H9 (cell line): ENCODE measurements around the gene PYGO2. TPM values are rescaled to one million over a fixed set of nuclear protein-coding genes. Genes with fewer than 3 reads are reported as not detected.

Experiments used
- DNase-seq: peaks from one replicate; pipeline ENCODE4 v3.0.0-alpha.2; 2017
- H2AFZ ChIP-seq: one replicate; pipeline ENCODE4 v1.6.1; 2013; ENCODE audit warnings: mild to moderate bottlenecking, low read length, control low read depth, moderate library complexity
- H2AK5ac ChIP-seq: 2 replicates; pipeline ENCODE4 v1.6.1; 2013; ENCODE audit warnings: low read length, control low read depth, mixed read lengths; ENCODE audit not compliant: insufficient read length
- H2BK120ac ChIP-seq: one replicate; pipeline ENCODE4 v1.6.1; 2013; ENCODE audit warnings: low read depth, mild to moderate bottlenecking, low read length, control low read depth, inconsistent platforms; ENCODE audit not compliant: poor library complexity, severe bottlenecking
- H2BK12ac ChIP-seq: 2 replicates; pipeline ENCODE4 v1.6.1; 2013; ENCODE audit warnings: low read length, control low read depth, mixed read lengths, low read depth; ENCODE audit not compliant: insufficient read length
- H2BK15ac ChIP-seq: 2 replicates; pipeline ENCODE4 v1.6.1; 2013; ENCODE audit warnings: low read depth, low read length, control low read depth
- H2BK20ac ChIP-seq: one replicate; pipeline ENCODE4 v1.6.1; 2013; ENCODE audit warnings: low read depth, mild to moderate bottlenecking, low read length, control low read depth, inconsistent platforms; ENCODE audit not compliant: poor library complexity, severe bottlenecking
- H2BK5ac ChIP-seq: 2 replicates; pipeline ENCODE4 v1.6.1; 2013; ENCODE audit warnings: low read length, control low read depth, mixed read lengths; ENCODE audit not compliant: insufficient read length
- H3K14ac ChIP-seq: 2 replicates; pipeline ENCODE4 v1.6.1; 2013; ENCODE audit warnings: low read length, control low read depth; ENCODE audit not compliant: insufficient read depth
- H3K18ac ChIP-seq: 2 replicates; pipeline ENCODE4 v1.6.1; 2013; ENCODE audit warnings: low read depth, mild to moderate bottlenecking, mixed read lengths, low read length, control low read depth; ENCODE audit not compliant: insufficient read length
- H3K23ac ChIP-seq: 2 replicates; pipeline ENCODE4 v1.6.1; 2013; ENCODE audit warnings: low read length, control low read depth, mixed read lengths, low read depth; ENCODE audit not compliant: insufficient read length
- H3K23me2 ChIP-seq: 2 replicates; pipeline ENCODE4 v1.6.1; 2013; ENCODE audit warnings: low read depth, mild to moderate bottlenecking, mixed read lengths, low read length, control low read depth; ENCODE audit not compliant: insufficient read length, poor library complexity, severe bottlenecking
- H3K27ac ChIP-seq: 2 replicates; pipeline ENCODE4 v1.5.1; 2013; ENCODE audit warnings: low read length, control low read depth, mixed read lengths, low read depth; ENCODE audit not compliant: insufficient read length
- H3K27me3 ChIP-seq: 2 replicates; pipeline ENCODE4 v1.6.1; 2013; ENCODE audit warnings: low read length, control low read depth, inconsistent platforms; ENCODE audit not compliant: insufficient read depth
- H3K4ac ChIP-seq: 2 replicates; pipeline ENCODE4 v1.6.1; 2013; ENCODE audit warnings: low read depth, mild to moderate bottlenecking, control low read depth, inconsistent platforms, low read length, moderate library complexity
- H3K4me1 ChIP-seq: 2 replicates; pipeline ENCODE4 v1.6.1; 2013; ENCODE audit warnings: low read length, control low read depth, inconsistent platforms; ENCODE audit not compliant: insufficient read depth
- H3K4me2 ChIP-seq: 2 replicates; pipeline ENCODE4 v1.6.1; 2013; ENCODE audit warnings: low read length, control low read depth, mixed read lengths; ENCODE audit not compliant: insufficient read length, insufficient read depth
- H3K56ac ChIP-seq: 2 replicates; pipeline ENCODE4 v1.6.1; 2013; ENCODE audit warnings: low read depth, mild to moderate bottlenecking, mixed read lengths, low read length, control low read depth; ENCODE audit not compliant: insufficient read length
- H3K79me1 ChIP-seq: 2 replicates; pipeline ENCODE4 v1.6.1; 2013; ENCODE audit warnings: low read depth, mild to moderate bottlenecking, moderate library complexity, low read length, control low read depth, inconsistent platforms; ENCODE audit not compliant: insufficient read depth, poor library complexity, severe bottlenecking
- H3K79me2 ChIP-seq: 2 replicates; pipeline ENCODE4 v1.6.1; 2013; ENCODE audit warnings: low read length, control low read depth, inconsistent platforms; ENCODE audit not compliant: insufficient read depth
- H3K9ac ChIP-seq: 2 replicates; pipeline ENCODE4 v1.6.1; 2013; ENCODE audit warnings: low read length, control low read depth, mixed read lengths; ENCODE audit not compliant: insufficient read length; ENCODE audit errors: extremely low read depth
- H3K9me3 ChIP-seq: one replicate; pipeline ENCODE4 v1.6.1; 2013; ENCODE audit warnings: low read depth, low read length, inconsistent platforms; ENCODE audit not compliant: control insufficient read depth
- H3T11ph ChIP-seq: one replicate; pipeline ENCODE4 v1.6.1; 2013; ENCODE audit warnings: mild to moderate bottlenecking, low read length, control low read depth, inconsistent platforms
- H4K20me1 ChIP-seq: one replicate; pipeline ENCODE4 v1.6.1; 2013; ENCODE audit not compliant: control insufficient read depth, insufficient read length, insufficient read depth
- H4K5ac ChIP-seq: 2 replicates; pipeline ENCODE4 v1.6.1; 2013; ENCODE audit warnings: low read depth, mild to moderate bottlenecking, mixed read lengths, low read length, control low read depth; ENCODE audit not compliant: insufficient read length
- H4K8ac ChIP-seq: replicated peaks from 2 replicates; pipeline ENCODE4 v1.6.1; 2013; ENCODE audit warnings: low read length, control low read depth, mixed read lengths, low read depth; ENCODE audit not compliant: insufficient read length
- H4K91ac ChIP-seq: 2 replicates; pipeline ENCODE4 v1.6.1; 2013; ENCODE audit warnings: low read depth, mild to moderate bottlenecking, moderate library complexity, mixed read lengths, low read length, control low read depth; ENCODE audit not compliant: insufficient read length
- H3K27ac Mint-ChIP-seq, 3 experiments: 2 replicates in 2 of 3; 3 replicates in 1 of 3; pipeline ENCODE4 v1.8.0; 2020 to 2021; ENCODE audit warnings: mixed read lengths in 3 of 3, mild to moderate bottlenecking in 1 of 3, moderate library complexity in 1 of 3
- H3K27me3 Mint-ChIP-seq: 2 replicates; pipeline ENCODE4 v1.8.0; 2021; ENCODE audit warnings: low read depth, mild to moderate bottlenecking, moderate library complexity, mixed read lengths
- H3K36me3 Mint-ChIP-seq, 3 experiments: 2 replicates in 2 of 3; 3 replicates in 1 of 3; pipeline ENCODE4 v1.8.0; 2020 to 2021; ENCODE audit warnings: low read depth in 3 of 3, mixed read lengths in 3 of 3; ENCODE audit not compliant: insufficient read depth in 1 of 3
- H3K4me1 Mint-ChIP-seq, 2 experiments: 2 replicates each; pipeline ENCODE4 v1.8.0; 2020; ENCODE audit warnings: mixed read lengths in 2 of 2
- H3K4me3 Mint-ChIP-seq, 2 experiments: 2 replicates in 1 of 2; 3 replicates in 1 of 2; pipeline ENCODE4 v1.8.0; 2020 to 2021; ENCODE audit warnings: mild to moderate bottlenecking in 2 of 2, mixed read lengths in 2 of 2, moderate library complexity in 1 of 2
- H3K9me3 Mint-ChIP-seq, 2 experiments: 2 replicates in 1 of 2; 3 replicates in 1 of 2; pipeline ENCODE4 v1.8.0; 2020; ENCODE audit warnings: mild to moderate bottlenecking in 2 of 2, mixed read lengths in 2 of 2, moderate library complexity in 1 of 2
- CTCF ChIP-seq: fragments of 200-600 bp; sonication (generic); conservative IDR thresholded peaks from 3 replicates; pipeline ENCODE4 v1.8.0; 2021; ENCODE audit warnings: antibody characterized with exemption, mild to moderate bottlenecking
- WGBS: extraction: QIAGEN DNeasy Blood & Tissue Kit; methylation state at CpG from one replicate; pipeline ENCODE4 v1.1.7; 2013; ENCODE audit warnings: missing lambda C conversion rate, low lambda C conversion rate, mixed read lengths; ENCODE audit not compliant: insufficient read length; ENCODE audit errors: extremely low coverage; 5-methylcytosine and 5-hydroxymethylcytosine counted together
- total RNA-seq: library from RNA; stranded (reverse); gene quantifications from 2 replicates; pipeline ENCODE4 v1.2.1, GENCODE V29; 2021

PYGO2 gene
- total RNA-seq, 1 experiment from 2014 or later = 38.7 TPM

- H2BK20ac ChIP-seq = no peak overlapping the region
- peak overlapping the region in 1 of 2 experiments; percentile 46; a peak in 2 of 5 replicates for H3K4me3 Mint-ChIP-seq
- H4K8ac ChIP-seq = no peak overlapping the region
- H3K18ac ChIP-seq = no peak overlapping the region
- H3K4me1 ChIP-seq = peaks cover 6% of the 10 kb centered on the region; the same call in 1 of the 2 replicates
- no peak overlapping the region for H3T11ph ChIP-seq
- H3K14ac ChIP-seq = no peak overlapping the region
- H3K27me3 ChIP-seq = no peaks in the 10 kb centered on the region
- no peak overlapping the region for H3K56ac ChIP-seq
- peaks cover 14 to 44% (median 32%) of the 10 kb centered on the region in 3 experiments; a peak in 6 of 7 replicates for H3K36me3 Mint-ChIP-seq
- TF ChIP-seq CTCF = no peak
- H2AFZ ChIP-seq = no peak overlapping the region
- H4K20me1 ChIP-seq = no peaks in the 10 kb centered on the region
- no peak overlapping the region for H2AK5ac ChIP-seq
- H2BK12ac ChIP-seq = no peak overlapping the region
- no peak overlapping the region for H3K27ac ChIP-seq
- no peak overlapping the region for H2BK120ac ChIP-seq
- no peaks in the 10 kb centered on the region for H3K27me3 Mint-ChIP-seq
- H3K9ac ChIP-seq = no peak overlapping the region
- peaks cover 16% of the 10 kb centered on the region for H3K23me2 ChIP-seq
- H3K79me2 ChIP-seq = no peaks in the 10 kb centered on the region; the same call in 1 of the 2 replicates
- H3K4ac ChIP-seq = no peak overlapping the region
- WGBS = no CpG with 5 or more reads among the region's 16 CpGs
- H4K91ac ChIP-seq = no peak overlapping the region
- no peak overlapping the region for H4K5ac ChIP-seq
- no peaks in the 10 kb centered on the region for H3K9me3 ChIP-seq
- DNase-seq = no peak
- no peak overlapping the region for H3K4me2 ChIP-seq
- H2BK15ac ChIP-seq = no peak overlapping the region
- H2BK5ac ChIP-seq = no peak overlapping the region
- H3K4me1 Mint-ChIP-seq = peaks cover 63 to 69% of the 10 kb centered on the region in 2 experiments
- H3K27ac Mint-ChIP-seq = no peak overlapping the region; a peak in 1 of 7 replicates
- H3K9me3 Mint-ChIP-seq = no peaks in the 10 kb centered on the region
- no peaks in the 10 kb centered on the region for H3K79me1 ChIP-seq
- H3K23ac ChIP-seq = no peak overlapping the region
Observed at GRCh38 chr1:154958681-154959425, 2.7 kb downstream of the PYGO2 start.
